ENCODE measurements around the gene CCSAP.
A peak's percentile ranks its signal among the peaks of the same experiment; 100 is the strongest.
"Not testable (repeated sequence)": the region's sequence is repeated elsewhere in the genome, so short reads cannot be mapped to it uniquely, and the experiment has no call there.

The CCSAP gene

GRCh38 chr1:229325401-229325800 lies 17.4 kb downstream of the CCSAP start:
- DNase-seq: no peak

GRCh38 chr1:229323885-229324553 lies 18.8 kb downstream of the CCSAP start:
- no peak for DNase-seq

- DNase-seq: no peak
Observed at GRCh38 chr1:229323201-229323600, 19.6 kb downstream of the CCSAP start.

GRCh38 chr1:229319487-229319886 lies 23.4 kb downstream of the CCSAP start:
- no peak for DNase-seq

GRCh38 chr1:229318056-229318455 lies 24.8 kb downstream of the CCSAP start:
- DNase-seq: no peak

GRCh38 chr1:229316166-229316565 lies 26.7 kb downstream of the CCSAP start:
- DNase-seq: no peak

GRCh38 chr1:229310833-229311232 lies 32.0 kb downstream of the CCSAP start:
- no peak for DNase-seq

GRCh38 chr1:229309684-229310083 lies 33.2 kb downstream of the CCSAP start:
- DNase-seq: no peak

- no peak for DNase-seq
Observed at GRCh38 chr1:229309074-229309473, 33.8 kb downstream of the CCSAP start.

GRCh38 chr1:229305392-229305791 lies 37.5 kb downstream of the CCSAP start:
- DNase-seq: no peak

GRCh38 chr1:229303855-229304254 lies 39.0 kb downstream of the CCSAP start:
- DNase-seq: no peak

- DNase-seq: no peak
Observed at GRCh38 chr1:229302740-229303139, 40.1 kb downstream of the CCSAP start.

- DNase-seq: no peak
Observed at GRCh38 chr1:229300099-229300757, 42.6 kb downstream of the CCSAP start.

GRCh38 chr1:229298887-229299503 lies 43.9 kb downstream of the CCSAP start:
- no peak for DNase-seq

GRCh38 chr1:229298420-229298819 lies 44.4 kb downstream of the CCSAP start:
- DNase-seq: no peak

- no peak for DNase-seq
Observed at GRCh38 chr1:229297746-229298145, 45.1 kb downstream of the CCSAP start.

- no peak for DNase-seq
Observed at GRCh38 chr1:229296541-229296941, 46.3 kb downstream of the CCSAP start.

- no peak for DNase-seq
Observed at GRCh38 chr1:229295745-229296144, 47.1 kb downstream of the CCSAP start.

GRCh38 chr1:229293528-229294204 lies 49.2 kb downstream of the CCSAP start:
- DNase-seq: no peak

GRCh38 chr1:229291686-229292085 lies 51.2 kb downstream of the CCSAP start:
- DNase-seq: not testable (repeated sequence)

- DNase-seq: no peak
Observed at GRCh38 chr1:229288516-229288915, 54.3 kb downstream of the CCSAP start.

GRCh38 chr1:229287267-229287666 lies 55.6 kb downstream of the CCSAP start:
- DNase-seq: no peak

- peak; percentile 47 for DNase-seq
Observed at GRCh38 chr1:229286099-229286766, 56.6 kb downstream of the CCSAP start.

All from activated CD4-positive, alpha-beta T cell treated with anti-CD3 and anti-CD28 coated beads, Interleukin-2, Interleukin-6, amounts not matched to agents 100 ng/mL and 50 ng/mL, durations not matched to agents 16 hours and 8 hours (primary cell).